Breast epithelium (tissue), 4 donors: Measurements from ENCODE around the gene TDRD1. TPM values are rescaled to one million over a fixed set of nuclear protein-coding genes. Genes with fewer than 3 reads are reported as not detected.

Source experiments
- DNase-seq, 2 donors: peaks; one replicate each; pipeline ENCODE4 v3.0.0-alpha.2; 2019; ENCODE audit warnings: low spot score in 2 of 2
- H3K27ac ChIP-seq, 2 donors: fragments of 200-600 bp; sonication (generic) in 1 of 2; one replicate each; pipeline ENCODE4 v1.5.1; 2016 to 2019; ENCODE audit warnings: mild to moderate bottlenecking in 1 of 2
- H3K27me3 ChIP-seq, 2 donors: fragments of 200-600 bp; sonication (generic) in 1 of 2; one replicate each; pipeline versions ENCODE4 v1.5.1 to v1.6.0; 2017 to 2019; ENCODE audit warnings: control low read depth in 1 of 2, mild to moderate bottlenecking in 1 of 2
- H3K36me3 ChIP-seq: fragments of 200-600 bp; one replicate; pipeline ENCODE4 v1.5.1; 2019
- H3K4me1 ChIP-seq, 2 donors: fragments of 200-600 bp; sonication (generic); one replicate each; pipeline ENCODE4 v1.5.1; 2016 to 2019; ENCODE audit warnings: control low read depth in 1 of 2
- H3K4me3 ChIP-seq, 3 donors: fragments of 200-600 bp; sonication (generic); 1 replicate in 2 of 3; 2 replicates in 1 of 3; pipeline ENCODE4 v1.5.1; 2016 to 2019; ENCODE audit warnings: mild to moderate bottlenecking in 3 of 3, moderate library complexity in 2 of 3
- H3K9me3 ChIP-seq, 2 donors: fragments of 200-600 bp; sonication (generic) in 1 of 2; one replicate each; pipeline ENCODE4 v1.5.1; 2016 to 2019; ENCODE audit warnings: control low read depth in 1 of 2
- CTCF ChIP-seq, 3 donors: fragments of 450-650 bp; IDR thresholded peaks; one replicate each; pipeline ENCODE4 v1.5.1; 2016 to 2017; ENCODE audit warnings: antibody characterized with exemption in 3 of 3, mild to moderate bottlenecking in 3 of 3, moderate library complexity in 3 of 3
- POLR2A ChIP-seq: fragments of 450-650 bp; IDR thresholded peaks from one replicate; pipeline ENCODE4 v1.6.1; 2016; ENCODE audit warnings: antibody characterized with exemption, mild to moderate bottlenecking, moderate library complexity
- POLR2AphosphoS5 ChIP-seq, 3 donors: sonication (generic); formaldehyde crosslinking; IDR thresholded peaks; one replicate each; pipeline ENCODE4 v1.6.1; 2017; ENCODE audit warnings: antibody characterized with exemption in 3 of 3
- intact Hi-C: fragments of 100-400 bp; cut with DNase I; formaldehyde crosslinking; loops from one replicate; pipeline ENCODE4 v1.15.1; 2023; ENCODE audit warnings: low total_unique reads
- total RNA-seq, 3 donors: library from RNA; depleted of rRNA; stranded (reverse); fragments of >200 nt; gene quantifications; one replicate each; pipeline ENCODE4 v1.1.0, GENCODE V29; 2016

Gene TDRD1
- total RNA-seq, 3 donors from 2014 or later, result under 0.01 to 0.73 (median 0.33) TPM

- Histone ChIP-seq H3K4me3 (no peak overlapping the region), H3K27me3 (no peaks in the 10 kb centered on the region), H3K4me1 (no peaks in the 10 kb centered on the region), H3K9me3 (peaks cover 0 to 2% of the 10 kb centered on the region in 2 donors), H3K27ac (peak overlapping the region in 1 of 2 donors; percentile 17), H3K36me3 (peaks cover 3% of the 10 kb centered on the region)
- intact Hi-C loops, result no loop called here
- no peak for DNase-seq
- TF ChIP-seq POLR2AphosphoS5 (IDR thresholded peaks at IDR 0.05) (no peak), CTCF (IDR thresholded peaks at IDR 0.05) (no peak), POLR2A (no peak)
These were observed 16.1 kb upstream of the TDRD1 start for GRCh38 chr10:114163062-114163461.

DNA sequence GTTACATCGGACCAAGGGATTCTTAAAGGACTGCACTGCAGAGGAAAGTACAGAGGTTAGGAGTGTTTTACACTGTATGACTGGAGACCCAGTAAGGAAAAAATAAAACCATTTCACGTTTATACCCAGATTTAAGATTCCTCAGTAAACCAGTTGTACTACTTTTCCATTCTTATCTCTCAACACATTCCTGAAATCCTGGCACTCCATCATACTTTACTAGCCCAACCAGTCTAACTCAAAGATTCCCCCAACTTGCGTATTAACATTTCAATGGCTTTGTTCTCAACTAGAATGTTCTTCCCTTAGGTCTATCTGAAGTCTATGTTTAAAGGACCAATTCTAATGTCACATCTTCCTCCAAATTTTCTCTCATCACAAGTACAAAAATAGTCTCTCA lies 13.1 kb upstream of the TDRD1 start:
- Histone ChIP-seq H3K9me3 (peaks cover 0 to 11% of the 10 kb centered on the region in 2 donors), H3K36me3 (peaks cover 3% of the 10 kb centered on the region), H3K27ac (peak overlapping the region in 1 of 2 donors; percentile 12), H3K4me1 (no peaks in the 10 kb centered on the region), H3K27me3 (no peaks in the 10 kb centered on the region), H3K4me3 (no peak overlapping the region)
- TF ChIP-seq POLR2AphosphoS5 (IDR thresholded peaks at IDR 0.05) (no peak), CTCF (IDR thresholded peaks at IDR 0.05) (no peak), POLR2A (no peak)
- intact Hi-C loops, result no loop called here
- no peak for DNase-seq

GRCh38 chr10:114166494-114166893 lies 12.7 kb upstream of the TDRD1 start:
- Histone ChIP-seq H3K27me3 (no peaks in the 10 kb centered on the region), H3K4me1 (no peaks in the 10 kb centered on the region), H3K9me3 (peaks cover 0 to 11% of the 10 kb centered on the region in 2 donors), H3K4me3 (no peak overlapping the region), H3K36me3 (peaks cover 3% of the 10 kb centered on the region), H3K27ac (peak overlapping the region in 1 of 2 donors; percentile 12)
- no peak for TF ChIP-seq POLR2A
- no peak for TF ChIP-seq POLR2AphosphoS5 (IDR thresholded peaks at IDR 0.05)
- TF ChIP-seq CTCF (IDR thresholded peaks at IDR 0.05), result no peak
- no peak for DNase-seq
- intact Hi-C loops, result no loop called here

GRCh38 chr10:114167985-114168384 lies 11.2 kb upstream of the TDRD1 start:
- Histone ChIP-seq H3K9me3 (peaks cover 0 to 11% of the 10 kb centered on the region in 2 donors), H3K36me3 (no peaks in the 10 kb centered on the region), H3K27ac (no peak overlapping the region), H3K4me3 (no peak overlapping the region), H3K27me3 (no peaks in the 10 kb centered on the region), H3K4me1 (no peaks in the 10 kb centered on the region)
- no peak for TF ChIP-seq CTCF (IDR thresholded peaks at IDR 0.05)
- no peak for TF ChIP-seq POLR2A
- TF ChIP-seq POLR2AphosphoS5 (IDR thresholded peaks at IDR 0.05), result no peak
- no peak for DNase-seq
- intact Hi-C loops, result no loop called here

DNA sequence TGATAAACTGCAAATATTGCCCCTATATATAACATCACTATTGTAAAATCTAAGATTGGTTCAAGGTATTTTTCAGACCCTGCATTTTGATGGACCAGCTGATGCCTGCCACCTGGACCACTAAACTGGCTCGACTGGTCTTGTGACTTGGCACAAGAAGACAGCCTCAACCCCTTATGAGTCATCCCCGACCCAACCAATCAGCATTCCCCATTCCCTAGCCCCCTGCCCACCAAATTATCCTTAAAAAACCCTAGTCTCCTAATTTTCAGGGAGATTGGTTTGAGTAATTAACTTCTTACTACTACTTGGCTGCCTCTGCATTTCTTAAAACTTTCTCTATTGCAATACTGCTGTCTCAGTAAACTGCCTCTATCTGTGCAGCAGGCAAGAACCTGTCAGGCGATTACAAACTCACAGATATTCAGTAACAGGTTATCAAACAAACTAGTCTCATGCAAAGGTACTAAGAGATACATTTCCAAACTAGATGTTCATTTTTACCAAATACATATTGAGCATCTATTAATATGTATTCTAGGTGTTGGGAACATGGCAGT lies 10.6 kb upstream of the TDRD1 start:
- H3K27me3 ChIP-seq, result no peaks in the 10 kb centered on the region
- H3K4me1 ChIP-seq, result no peaks in the 10 kb centered on the region
- TF ChIP-seq POLR2A (no peak), POLR2AphosphoS5 (IDR thresholded peaks at IDR 0.05) (no peak), CTCF (IDR thresholded peaks at IDR 0.05) (no peak)
- no peak overlapping the region for H3K4me3 ChIP-seq
- intact Hi-C loops, result no loop called here
- peaks cover 0 to 11% of the 10 kb centered on the region in 2 donors for H3K9me3 ChIP-seq
- H3K27ac ChIP-seq, result no peak overlapping the region
- H3K36me3 ChIP-seq, result no peaks in the 10 kb centered on the region
- no peak for DNase-seq
